Measurements from ENCODE around the gene RASEF. TPM values are rescaled to one million over a fixed set of nuclear protein-coding genes. Genes with fewer than 3 reads are reported as not detected.

The RASEF gene
- total RNA-seq, 1 donor from 2014 or later, result 7.6 TPM

- no peak for DNase-seq (ENCODE audit: extremely low spot score in 2 of 2)
- intact Hi-C loops (cut with DNase I), result no loop called here
- Histone ChIP-seq H3K36me3 (no peaks in the 10 kb centered on the region), H3K9me3 (no peaks in the 10 kb centered on the region), H3K4me3 (no peak overlapping the region), H3K27me3 (no peaks in the 10 kb centered on the region), H3K27ac (no peak overlapping the region), H3K4me1 (no peaks in the 10 kb centered on the region)
- TF ChIP-seq POLR2AphosphoS5 (IDR thresholded peaks at IDR 0.05; ENCODE audit: insufficient read depth in 1 of 2, low read depth in 1 of 2) (no peak), POLR2A (IDR thresholded peaks at IDR 0.05) (no peak), CTCF (IDR thresholded peaks at IDR 0.05) (no peak)
Observed at GRCh38 chr9:82997476-82998140, 65.3 kb downstream of the RASEF start.

- Histone ChIP-seq H3K27ac (no peak overlapping the region), H3K36me3 (no peaks in the 10 kb centered on the region), H3K4me3 (no peak overlapping the region), H3K9me3 (no peaks in the 10 kb centered on the region), H3K4me1 (no peaks in the 10 kb centered on the region), H3K27me3 (no peaks in the 10 kb centered on the region)
- intact Hi-C loops (cut with DNase I), result no loop called here
- no peak for DNase-seq (ENCODE audit: extremely low spot score in 2 of 2)
- no peak for TF ChIP-seq POLR2AphosphoS5 (IDR thresholded peaks at IDR 0.05; ENCODE audit: insufficient read depth in 1 of 2, low read depth in 1 of 2)
- no peak for TF ChIP-seq POLR2A (IDR thresholded peaks at IDR 0.05)
- no peak for TF ChIP-seq CTCF (IDR thresholded peaks at IDR 0.05)
Observed at GRCh38 chr9:82996941-82997340, 66.0 kb downstream of the RASEF start.

GRCh38 chr9:82993856-82994605 lies 68.9 kb downstream of the RASEF start:
- TF ChIP-seq POLR2AphosphoS5 (IDR thresholded peaks at IDR 0.05; ENCODE audit: insufficient read depth in 1 of 2, low read depth in 1 of 2) (no peak), POLR2A (IDR thresholded peaks at IDR 0.05) (no peak), CTCF (IDR thresholded peaks at IDR 0.05) (no peak)
- H3K36me3 ChIP-seq, result no peaks in the 10 kb centered on the region
- intact Hi-C loops (cut with DNase I), result no loop called here
- no peaks in the 10 kb centered on the region for H3K27me3 ChIP-seq
- no peaks in the 10 kb centered on the region for H3K4me1 ChIP-seq
- DNase-seq (ENCODE audit: extremely low spot score in 2 of 2), result no peak
- no peak overlapping the region for H3K4me3 ChIP-seq
- H3K9me3 ChIP-seq, result no peaks in the 10 kb centered on the region
- H3K27ac ChIP-seq, result no peak overlapping the region

- H3K27ac ChIP-seq, result no peak overlapping the region
- TF ChIP-seq POLR2A (IDR thresholded peaks at IDR 0.05) (no peak), POLR2AphosphoS5 (IDR thresholded peaks at IDR 0.05; ENCODE audit: insufficient read depth in 1 of 2, low read depth in 1 of 2) (no peak), CTCF (IDR thresholded peaks at IDR 0.05) (no peak)
Observed at GRCh38 chr9:82991671-82992070, 71.3 kb downstream of the RASEF start.

GRCh38 chr9:82989929-82990328 lies 73.0 kb downstream of the RASEF start:
- Histone ChIP-seq H3K4me3 (no peak overlapping the region), H3K36me3 (no peaks in the 10 kb centered on the region), H3K27ac (no peak overlapping the region), H3K27me3 (no peaks in the 10 kb centered on the region), H3K9me3 (no peaks in the 10 kb centered on the region), H3K4me1 (no peaks in the 10 kb centered on the region)
- TF ChIP-seq POLR2AphosphoS5 (IDR thresholded peaks at IDR 0.05; ENCODE audit: insufficient read depth in 1 of 2, low read depth in 1 of 2), result no peak
- no peak for TF ChIP-seq CTCF (IDR thresholded peaks at IDR 0.05)
- TF ChIP-seq POLR2A (IDR thresholded peaks at IDR 0.05), result no peak
- DNase-seq (ENCODE audit: extremely low spot score in 2 of 2), result no peak
- intact Hi-C loops (cut with DNase I), result no loop called here

More at GRCh38 chr9:82991671-82992070, 71.3 kb downstream of the RASEF start:
- Histone ChIP-seq H3K27me3 (no peaks in the 10 kb centered on the region), H3K4me1 (no peaks in the 10 kb centered on the region), H3K4me3 (no peak overlapping the region), H3K9me3 (no peaks in the 10 kb centered on the region), H3K36me3 (no peaks in the 10 kb centered on the region)
- DNase-seq (ENCODE audit: extremely low spot score in 2 of 2), result no peak
- intact Hi-C loops (cut with DNase I), result no loop called here
